TTC549 (cell line): ENCODE data around the gene ARHGAP6.

Experiments
- FAIRE-seq: peaks from 2 replicates; lab custom pipeline; 2012; peaks lifted over from hg19 to GRCh38; lab: Jason Lieb, UNC

The ARHGAP6 gene

GRCh38 chrX:11103006-11103405, 562.7 kb downstream of the ARHGAP6 start:
- no peak for FAIRE-seq

DNA sequence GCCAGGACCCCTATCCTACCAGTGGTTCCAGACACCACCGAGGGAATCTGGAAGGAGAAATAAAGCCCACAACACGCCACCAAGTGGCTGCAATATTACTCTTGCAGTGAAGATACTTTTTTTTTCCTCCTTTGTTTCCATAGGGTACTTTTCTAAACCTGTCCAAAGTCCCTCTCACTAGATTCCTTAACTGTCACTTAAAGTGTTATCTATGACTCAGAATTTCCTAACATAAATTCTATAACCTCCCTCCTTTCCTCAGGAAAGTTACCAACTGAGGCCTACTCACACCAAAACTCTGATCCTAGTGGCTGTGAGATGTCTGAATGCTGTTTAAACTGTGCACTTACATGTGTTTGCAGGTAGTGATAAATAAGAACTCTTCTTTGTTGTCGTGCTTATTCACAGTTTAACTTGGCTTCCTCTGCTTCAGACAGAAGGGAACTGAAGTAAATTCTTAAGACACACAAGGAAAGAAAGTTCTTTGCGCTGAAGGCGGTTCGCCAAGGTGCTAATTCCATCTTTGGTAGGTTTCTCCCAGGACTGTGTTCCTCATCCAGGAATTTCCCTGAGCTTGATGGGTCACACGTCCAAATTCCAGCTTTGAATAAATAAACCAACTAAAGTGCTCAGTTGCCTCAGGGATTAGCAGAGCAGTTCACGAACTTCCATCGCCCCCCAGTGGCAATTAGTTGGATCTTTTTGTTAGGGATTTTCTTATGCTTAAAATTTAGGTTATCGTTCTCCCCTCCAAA, 565.3 kb downstream of the ARHGAP6 start:
- FAIRE-seq, result no peak

- no peak for FAIRE-seq
These were observed 566.3 kb downstream of the ARHGAP6 start for GRCh38 chrX:11099465-11099864.

- FAIRE-seq, result no peak
These were observed 567.8 kb downstream of the ARHGAP6 start for GRCh38 chrX:11097933-11098332.

GRCh38 chrX:11089802-11090201, 575.9 kb downstream of the ARHGAP6 start:
- FAIRE-seq, result no peak
